Kidney (tissue), 14 donors: ENCODE measurements around the gene KDR. TPM values are rescaled to one million over a fixed set of nuclear protein-coding genes. Genes with fewer than 3 reads are reported as not detected.

Experiments used
- DNase-seq, 5 donors: peaks; one replicate each; pipeline ENCODE4 v3.0.0-alpha.2; 2013 to 2020
- FAIRE-seq: peaks from 2 replicates; lab custom pipeline; 2012; peaks lifted over from hg19 to GRCh38; lab: Jason Lieb, UNC
- H3K27ac ChIP-seq, 2 donors: one replicate each; pipeline ENCODE4 v1.7.0; 2013; ENCODE audit warnings: low read depth in 2 of 2, low read length in 2 of 2, inconsistent platforms in 1 of 2
- H3K27me3 ChIP-seq: one replicate; pipeline ENCODE4 v1.7.1; 2013; ENCODE audit warnings: low read length, inconsistent platforms; ENCODE audit not compliant: control insufficient read depth, insufficient read depth
- H3K36me3 ChIP-seq, 3 donors: one replicate each; pipeline versions ENCODE4 v1.7.0 to v1.7.1; 2013; ENCODE audit warnings: low read length in 3 of 3, control low read depth in 1 of 3, inconsistent platforms in 1 of 3; ENCODE audit not compliant: insufficient read depth in 3 of 3, control insufficient read depth in 2 of 3
- H3K4me1 ChIP-seq, 3 donors: one replicate each; pipeline versions ENCODE4 v1.7.0 to v1.7.1; 2013; ENCODE audit warnings: low read length in 3 of 3, inconsistent platforms in 1 of 3, low read depth in 1 of 3; ENCODE audit not compliant: control insufficient read depth in 2 of 3, insufficient read depth in 2 of 3
- H3K4me3 ChIP-seq, 3 donors: one replicate each; pipeline versions ENCODE4 v1.7.0 to v1.8.1; 2013; ENCODE audit warnings: low read length in 3 of 3, control low read depth in 1 of 3, inconsistent platforms in 1 of 3
- H3K9ac ChIP-seq, 3 donors: one replicate each; pipeline versions ENCODE4 v1.7.0 to v1.7.1; 2013; ENCODE audit warnings: low read length in 3 of 3, control low read depth in 1 of 3, inconsistent platforms in 1 of 3
- H3K9me3 ChIP-seq, 3 donors: one replicate each; pipeline versions ENCODE4 v1.7.0 to v1.7.1; 2013; ENCODE audit warnings: low read length in 3 of 3, control low read depth in 1 of 3, inconsistent platforms in 1 of 3; ENCODE audit not compliant: control insufficient read depth in 2 of 3, insufficient read depth in 1 of 3
- CTCF ChIP-seq: IDR thresholded peaks from 3 replicates; pipeline ENCODE4 v1.5.1; 2012; ENCODE audit warnings: mild to moderate bottlenecking, moderate library complexity, borderline replicate concordance; ENCODE audit not compliant: insufficient read depth; ENCODE audit errors: extremely low read depth
- intact Hi-C: fragments of 100-400 bp; cut with DNase I; formaldehyde crosslinking; loops from one replicate; pipeline ENCODE4 v1.11.1; 2022
- polyA plus RNA-seq: library from polyadenylated mRNA; stranded (reverse); fragments of 350-450 nt; fragmentation: Illumina TruSeq; extraction: RNeasy Lipid Tissue Mini Kit (QIAGEN cat#74804); gene quantifications from one replicate; pipeline ENCODE4 v1.2.3, GENCODE V29; 2014; ENCODE audit warnings: low read depth, low replicate concordance; ENCODE audit not compliant: insufficient read depth
- total RNA-seq: library from RNA; stranded (reverse); fragmentation: NEBNext Ultra II Directional; extraction: Animal tissue kit (Norgen Biotek cat#: 25700); gene quantifications from one replicate; pipeline ENCODE4 v1.2.1, GENCODE V29; 2021
- donor health status: control.
- donor health status: control.
- donor health status: control.
- donor health status: control.
- donor health status: control.
- donor health status: DM: yes; HTN: yes; CAD: no.
- donor health status: Normal renal cell carcinoma (clear cell type).

KDR gene
- total and polyA plus RNA-seq, 2 donors from 2014 or later: 20.4 to 28.8 TPM

- Histone ChIP-seq H3K4me3 (no peak overlapping the region), H3K27ac (no peak overlapping the region), H3K36me3 (no peaks in the 10 kb centered on the region), H3K27me3 (no peaks in the 10 kb centered on the region), H3K9ac (no peak overlapping the region), H3K9me3 (no peaks in the 10 kb centered on the region), H3K4me1 (peaks cover 0 to 2% (median 0%) of the 10 kb centered on the region in 3 donors)
- intact Hi-C loops: no loop called here
- TF ChIP-seq CTCF: no peak
- FAIRE-seq (no peak), DNase-seq (no peak)
These were observed 8.9 kb downstream of the KDR start for GRCh38 chr4:55116450-55116849.

GRCh38 chr4:55111601-55112000, 13.8 kb downstream of the KDR start:
- H3K27ac ChIP-seq: no peak overlapping the region
- FAIRE-seq (no peak), DNase-seq (no peak)
- intact Hi-C loops: no loop called here
- H3K27me3 ChIP-seq: no peaks in the 10 kb centered on the region
- no peak for TF ChIP-seq CTCF
- no peak overlapping the region for H3K4me3 ChIP-seq
- no peaks in the 10 kb centered on the region for H3K9me3 ChIP-seq
- peaks cover 0 to 2% (median 0%) of the 10 kb centered on the region in 3 donors for H3K4me1 ChIP-seq
- H3K9ac ChIP-seq: no peak overlapping the region
- no peaks in the 10 kb centered on the region for H3K36me3 ChIP-seq

- Histone ChIP-seq H3K36me3 (no peaks in the 10 kb centered on the region), H3K4me3 (no peak overlapping the region), H3K9me3 (no peaks in the 10 kb centered on the region), H3K9ac (no peak overlapping the region), H3K27me3 (no peaks in the 10 kb centered on the region), H3K4me1 (no peaks in the 10 kb centered on the region), H3K27ac (no peak overlapping the region)
- DNase-seq (no peak), FAIRE-seq (no peak)
- TF ChIP-seq CTCF: no peak
- intact Hi-C loops: no loop called here
These were observed 15.3 kb downstream of the KDR start for GRCh38 chr4:55110131-55110530.

- no peak overlapping the region for H3K4me3 ChIP-seq
- H3K27me3 ChIP-seq: no peaks in the 10 kb centered on the region
- intact Hi-C loops: no loop called here
- no peaks in the 10 kb centered on the region for H3K4me1 ChIP-seq
- no peak for DNase-seq
- no peaks in the 10 kb centered on the region for H3K9me3 ChIP-seq
- H3K36me3 ChIP-seq: no peaks in the 10 kb centered on the region
- no peak for TF ChIP-seq CTCF
- H3K9ac ChIP-seq: no peak overlapping the region
- no peak overlapping the region for H3K27ac ChIP-seq
- FAIRE-seq: no peak
These were observed 18.3 kb downstream of the KDR start for GRCh38 chr4:55107054-55107453.
